Neural cell (in vitro differentiated cells): ENCODE measurements around the gene TADA3. TPM values are rescaled to one million over a fixed set of nuclear protein-coding genes. Genes with fewer than 3 reads are reported as not detected.

Experiments used
- H2AFZ ChIP-seq: fragments of 200-600, 300-800 bp; sonication (generic), shearing (Covaris generic); 2 replicates; pipeline ENCODE4 v1.6.0; 2014; ENCODE audit warnings: low read depth, mild to moderate bottlenecking, antibody characterized with exemption, low read length, moderate library complexity
- H3F3A ChIP-seq: fragments of 200-600 bp; shearing (Covaris generic); 2 replicates; pipeline ENCODE4 v1.6.1; 2016; ENCODE audit warnings: mild to moderate bottlenecking, moderate library complexity, mixed read lengths, antibody characterized with exemption, low read length; ENCODE audit not compliant: insufficient read depth, poor library complexity, severe bottlenecking
- H3K27ac ChIP-seq: fragments of 200-600, 300-800 bp; sonication (generic), shearing (Covaris generic); 2 replicates; pipeline ENCODE4 v1.5.1; 2014; ENCODE audit warnings: mild to moderate bottlenecking, low read length, moderate library complexity
- H3K27me3 ChIP-seq: fragments of 300-800, 200-600 bp; sonication (generic), shearing (Covaris generic); 2 replicates; pipeline ENCODE4 v1.6.0; 2014; ENCODE audit warnings: mild to moderate bottlenecking, low read depth, low read length, moderate library complexity; ENCODE audit not compliant: insufficient read depth
- H3K36me3 ChIP-seq: fragments of 300-800, 200-600 bp; sonication (generic), shearing (Covaris generic); 2 replicates; pipeline ENCODE4 v1.5.1; 2014; ENCODE audit warnings: mild to moderate bottlenecking, antibody characterized with exemption, low read length, moderate library complexity; ENCODE audit not compliant: insufficient read depth
- H3K4me2 ChIP-seq: fragments of 300-800, 200-600 bp; sonication (generic), shearing (Covaris generic); 2 replicates; pipeline ENCODE4 v1.6.0; 2014; ENCODE audit warnings: mild to moderate bottlenecking, low read length
- H3K4me3 ChIP-seq: fragments of 300-800, 200-600 bp; sonication (generic), shearing (Covaris generic); 2 replicates; pipeline ENCODE4 v1.5.1; 2014; ENCODE audit warnings: mild to moderate bottlenecking, low read length, moderate library complexity
- H3K79me2 ChIP-seq: fragments of 200-600 bp; shearing (Covaris generic); replicated peaks from 2 replicates; pipeline ENCODE4 v1.6.0; 2014; ENCODE audit warnings: mild to moderate bottlenecking, low read length, moderate library complexity; ENCODE audit not compliant: insufficient read depth
- H3K9ac ChIP-seq: fragments of 300-800, 200-600 bp; sonication (generic), shearing (Covaris generic); 2 replicates; pipeline ENCODE4 v1.6.1; 2016; ENCODE audit warnings: mild to moderate bottlenecking, low read length, mixed read lengths
- H3K9me2 ChIP-seq: fragments of 200-600 bp; shearing (Covaris generic); 2 replicates; pipeline ENCODE4 v1.6.1; 2016; ENCODE audit warnings: mild to moderate bottlenecking, low read length, mixed read lengths; ENCODE audit not compliant: insufficient read depth
- H3K9me3 ChIP-seq: fragments of 200-600, 300-800 bp; sonication (generic), shearing (Covaris generic); 2 replicates; pipeline ENCODE4 v1.6.1; 2016; ENCODE audit warnings: mild to moderate bottlenecking, mixed run types, low read length, moderate library complexity, mixed read lengths
- H4K20me1 ChIP-seq: fragments of 200-600 bp; shearing (Covaris generic); 2 replicates; pipeline ENCODE4 v1.6.1; 2016; ENCODE audit warnings: mild to moderate bottlenecking, mixed run types; ENCODE audit not compliant: insufficient read depth
- CTCF ChIP-seq: fragments of 450-650 bp; IDR thresholded peaks from 2 replicates; pipeline ENCODE4 v1.5.1; 2014; ENCODE audit warnings: antibody characterized with exemption, mild to moderate bottlenecking, moderate library complexity; ENCODE audit not compliant: poor library complexity, severe bottlenecking
- EP300 ChIP-seq: fragments of 450-650 bp; conservative IDR thresholded peaks from 2 replicates; pipeline ENCODE4 v1.6.1; 2014; ENCODE audit warnings: antibody characterized with exemption, mild to moderate bottlenecking, moderate library complexity; ENCODE audit not compliant: poor library complexity, severe bottlenecking
- EZH2 ChIP-seq: fragments of 200-600, 300-800 bp; shearing (Covaris generic), sonication (generic); IDR thresholded peaks from 2 replicates; pipeline ENCODE4 v1.6.1; 2014; ENCODE audit warnings: antibody characterized with exemption, low read length, borderline replicate concordance, mild to moderate bottlenecking; ENCODE audit not compliant: insufficient read depth, poor library complexity, severe bottlenecking
- MXI1 ChIP-seq: fragments of 450-650 bp; conservative IDR thresholded peaks from 2 replicates; pipeline ENCODE4 v1.6.1; 2014; ENCODE audit warnings: antibody characterized with exemption, mild to moderate bottlenecking; ENCODE audit not compliant: poor library complexity, severe bottlenecking
- POLR2AphosphoS5 ChIP-seq: IDR thresholded peaks from 2 replicates; pipeline ENCODE4 v1.6.1; 2012
- RAD21 ChIP-seq: fragments of 450-650 bp; conservative IDR thresholded peaks from 2 replicates; pipeline ENCODE4 v1.6.1; 2014; ENCODE audit warnings: antibody characterized with exemption, mild to moderate bottlenecking, moderate library complexity
- REST ChIP-seq: IDR thresholded peaks from 2 replicates; pipeline ENCODE4 v1.6.1; 2012; ENCODE audit warnings: borderline replicate concordance
- SMC3 ChIP-seq: fragments of 450-650 bp; conservative IDR thresholded peaks from 2 replicates; pipeline ENCODE4 v1.6.1; 2014; ENCODE audit warnings: antibody characterized with exemption, mild to moderate bottlenecking, moderate library complexity; ENCODE audit not compliant: poor library complexity
- TAF1 ChIP-seq: IDR thresholded peaks from 2 replicates; pipeline ENCODE4 v1.6.1; 2012; ENCODE audit warnings: low read depth
- polyA plus RNA-seq: library from polyadenylated mRNA; depleted of rRNA; stranded (reverse); fragments of >200 nt; gene quantifications from 2 replicates; pipeline ENCODE4 v1.2.3, GENCODE V29; 2014

Gene TADA3
- polyA plus RNA-seq, 1 donor from 2014 or later = 55.4 TPM

GRCh38 chr3:9815986-9816385 lies 23.7 kb upstream of the TADA3 start:
- H3K79me2 ChIP-seq = no peaks in the 10 kb centered on the region
- no peaks in the 10 kb centered on the region for H4K20me1 ChIP-seq
- H3K9me3 ChIP-seq = no peaks in the 10 kb centered on the region
- no peaks in the 10 kb centered on the region for H3K9me2 ChIP-seq
- no peaks in the 10 kb centered on the region for H3K36me3 ChIP-seq
- H3K4me3 ChIP-seq = no peak overlapping the region
- H3K27me3 ChIP-seq = no peaks in the 10 kb centered on the region
- H3F3A ChIP-seq = no peaks in the 10 kb centered on the region
- H3K27ac ChIP-seq = no peak overlapping the region
- no peak overlapping the region for H2AFZ ChIP-seq
- H3K4me2 ChIP-seq = no peak overlapping the region
- no peak for TF ChIP-seq TAF1
- no peak for TF ChIP-seq EP300
- TF ChIP-seq EZH2 = no peak
- no peak for TF ChIP-seq CTCF
- no peak for TF ChIP-seq MXI1
- no peak for TF ChIP-seq RAD21
- TF ChIP-seq REST = no peak
- no peak for TF ChIP-seq SMC3
- no peak for TF ChIP-seq POLR2AphosphoS5
- H3K9ac ChIP-seq = no peak overlapping the region

- Histone ChIP-seq H3K9me2 (no peaks in the 10 kb centered on the region), H3K79me2 (no peaks in the 10 kb centered on the region), H2AFZ (no peak overlapping the region), H3K36me3 (no peaks in the 10 kb centered on the region), H3K9me3 (no peaks in the 10 kb centered on the region), H3F3A (no peaks in the 10 kb centered on the region), H3K27ac (no peak overlapping the region), H3K4me2 (no peak overlapping the region), H4K20me1 (no peaks in the 10 kb centered on the region), H3K9ac (no peak overlapping the region), H3K4me3 (no peak overlapping the region), H3K27me3 (no peaks in the 10 kb centered on the region)
- TF ChIP-seq TAF1 (no peak), SMC3 (no peak), EP300 (no peak), POLR2AphosphoS5 (no peak), EZH2 (no peak), RAD21 (no peak), CTCF (no peak), MXI1 (no peak), REST (no peak)
Measured at GRCh38 chr3:9812870-9813483, 20.7 kb upstream of the TADA3 start.
